CD4-positive, alpha-beta T cell (primary cell): Measurements from ENCODE around the gene DIPK1B. TPM values are rescaled to one million over a fixed set of nuclear protein-coding genes. Genes with fewer than 3 reads are reported as not detected.

Experiments used
- ATAC-seq: fragments of 200-7000 bp; cut with Tn5 transposase; one replicate; pipeline ENCODE4 v1.10.0; 2022; ENCODE audit warnings: mild to moderate bottlenecking; ENCODE audit not compliant: poor library complexity
- CTCF ChIA-PET: fragments of 350-600 bp; sonication (Branson Sonifier 250); formaldehyde crosslinking; loops from one replicate; lab custom pipeline; 2021; ENCODE audit warnings: antibody characterized with exemption, inconsistent platforms; lab: Charles Lee
- POLR2A ChIA-PET: fragments of 350-600 bp; sonication (Branson Sonifier 250); formaldehyde crosslinking; loops from one replicate; lab custom pipeline; 2021; ENCODE audit warnings: antibody characterized with exemption, inconsistent platforms; lab: Charles Lee
- DNase-seq, 14 experiments: peaks; one replicate each; pipeline ENCODE4 v3.0.0-alpha.2; 2013 to 2020; ENCODE audit warnings: mixed read lengths in 2 of 14
- H3K27ac ChIP-seq, 2 donors: one replicate each; pipeline versions ENCODE4 v1.5.1 to v1.7.0; 2013; ENCODE audit warnings: low read length in 2 of 2, low read depth in 1 of 2, mild to moderate bottlenecking in 1 of 2
- H3K27me3 ChIP-seq, 2 experiments: 1 replicate in 1 of 2; 2 replicates in 1 of 2; pipeline versions ENCODE4 v1.6.1 to v1.7.0; 2013; ENCODE audit warnings: low read length in 2 of 2, control low read depth in 1 of 2, mild to moderate bottlenecking in 1 of 2, moderate library complexity in 1 of 2; ENCODE audit not compliant: insufficient read depth in 2 of 2, control insufficient read depth in 1 of 2
- H3K36me3 ChIP-seq: one replicate; pipeline ENCODE4 v1.6.1; 2013; ENCODE audit warnings: low read length, control low read depth; ENCODE audit not compliant: insufficient read depth
- H3K4me1 ChIP-seq: one replicate; pipeline ENCODE4 v1.6.1; 2013; ENCODE audit warnings: low read length, control low read depth; ENCODE audit not compliant: insufficient read depth
- H3K4me3 ChIP-seq: one replicate; pipeline ENCODE4 v1.5.1; 2013; ENCODE audit warnings: mild to moderate bottlenecking, low read length, moderate library complexity
- H3K9me3 ChIP-seq, 2 experiments: 1 replicate in 1 of 2; 2 replicates in 1 of 2; pipeline versions ENCODE4 v1.6.1 to v1.7.0; 2013; ENCODE audit warnings: low read length in 2 of 2, mild to moderate bottlenecking in 2 of 2, control low read depth in 1 of 2, moderate library complexity in 1 of 2; ENCODE audit not compliant: control insufficient read depth in 1 of 2, insufficient read depth in 1 of 2
- H3K27ac Mint-ChIP-seq: one replicate; pipeline ENCODE4 v1.8.0; 2020; ENCODE audit warnings: mixed read lengths
- H3K27me3 Mint-ChIP-seq: one replicate; pipeline ENCODE4 v1.8.0; 2021; ENCODE audit warnings: mixed read lengths
- H3K36me3 Mint-ChIP-seq: one replicate; pipeline ENCODE4 v1.8.0; 2021; ENCODE audit warnings: low read depth, mixed read lengths
- H3K4me1 Mint-ChIP-seq: one replicate; pipeline ENCODE4 v1.8.0; 2021; ENCODE audit warnings: low read depth, mixed read lengths
- H3K4me3 Mint-ChIP-seq: one replicate; pipeline ENCODE4 v1.8.0; 2020; ENCODE audit warnings: mild to moderate bottlenecking, mixed read lengths
- H3K9me3 Mint-ChIP-seq: one replicate; pipeline ENCODE4 v1.8.0; 2020; ENCODE audit warnings: mixed read lengths
- intact Hi-C, 2 experiments: fragments of 100-400 bp; cut with DNase I in 1 of 2; cut with micrococcal nuclease in 1 of 2; formaldehyde crosslinking; loops; one replicate each; pipeline versions ENCODE4 v1.15.1 to v1.9.0; 2023 to 2025; cut with DNase I, micrococcal nuclease
- total RNA-seq, 174 experiments: library from RNA in 2 of 174; stranded (reverse) in 2 of 174; gene quantifications; one replicate each; pipeline ENCODE4 v1.2.3 and lab custom pipeline; 2021 to 2026
- TF ChIP-seq, protein P1 (sequence below): fragments of 200-600 bp; IDR thresholded peaks from one replicate; pipeline ENCODE4 v1.8.0; 2022; ENCODE audit warnings: antibody characterized with exemption, mild to moderate bottlenecking

Gene DIPK1B
- total RNA-seq, 2 experiments from 2014 or later: 0.11 TPM; not detected in 1

DNA sequence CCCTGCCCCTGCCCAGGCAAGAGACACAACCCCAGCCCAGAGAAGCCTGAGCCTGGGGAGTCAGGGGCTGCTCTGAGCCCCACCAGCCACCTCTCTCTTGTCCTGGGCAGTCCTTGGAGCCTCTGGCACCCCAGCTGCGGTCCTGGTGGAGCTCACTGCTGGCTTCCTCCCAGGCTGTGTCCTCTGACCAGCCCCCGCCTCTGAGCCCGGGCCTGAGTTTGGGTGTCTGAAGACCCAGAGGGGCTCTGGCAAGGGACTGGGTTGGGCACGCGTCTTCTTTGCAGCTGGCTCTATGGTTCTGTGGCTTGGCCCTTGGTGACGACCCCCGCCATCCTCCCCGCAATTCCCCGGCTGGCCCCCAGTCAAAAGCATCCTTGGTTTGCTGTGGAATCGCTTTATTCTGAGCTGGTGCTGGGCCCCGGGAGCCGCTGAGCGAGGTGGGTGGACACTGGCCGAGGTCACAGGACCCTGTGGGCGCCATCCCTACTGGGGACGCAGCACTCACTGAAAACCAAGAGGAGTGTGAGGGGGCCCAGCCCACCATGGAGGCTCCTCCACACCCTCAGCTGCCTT is 31.4 kb downstream of the DIPK1B start:
- TF ChIP-seq, protein P1, sequence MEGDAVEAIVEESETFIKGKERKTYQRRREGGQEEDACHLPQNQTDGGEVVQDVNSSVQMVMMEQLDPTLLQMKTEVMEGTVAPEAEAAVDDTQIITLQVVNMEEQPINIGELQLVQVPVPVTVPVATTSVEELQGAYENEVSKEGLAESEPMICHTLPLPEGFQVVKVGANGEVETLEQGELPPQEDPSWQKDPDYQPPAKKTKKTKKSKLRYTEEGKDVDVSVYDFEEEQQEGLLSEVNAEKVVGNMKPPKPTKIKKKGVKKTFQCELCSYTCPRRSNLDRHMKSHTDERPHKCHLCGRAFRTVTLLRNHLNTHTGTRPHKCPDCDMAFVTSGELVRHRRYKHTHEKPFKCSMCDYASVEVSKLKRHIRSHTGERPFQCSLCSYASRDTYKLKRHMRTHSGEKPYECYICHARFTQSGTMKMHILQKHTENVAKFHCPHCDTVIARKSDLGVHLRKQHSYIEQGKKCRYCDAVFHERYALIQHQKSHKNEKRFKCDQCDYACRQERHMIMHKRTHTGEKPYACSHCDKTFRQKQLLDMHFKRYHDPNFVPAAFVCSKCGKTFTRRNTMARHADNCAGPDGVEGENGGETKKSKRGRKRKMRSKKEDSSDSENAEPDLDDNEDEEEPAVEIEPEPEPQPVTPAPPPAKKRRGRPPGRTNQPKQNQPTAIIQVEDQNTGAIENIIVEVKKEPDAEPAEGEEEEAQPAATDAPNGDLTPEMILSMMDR: no peak
- H3K9me3 ChIP-seq: peaks cover 0 to 29% of the 10 kb centered on the region in 2 experiments
- no peak for DNase-seq
- H3K27ac ChIP-seq: no peak overlapping the region
- peaks cover 19% of the 10 kb centered on the region for H3K4me1 ChIP-seq
- peaks cover 9 to 14% of the 10 kb centered on the region in 2 experiments for H3K27me3 ChIP-seq
- CTCF ChIA-PET: no interaction called here
- H3K9me3 Mint-ChIP-seq: no peaks in the 10 kb centered on the region
- no peak for ATAC-seq
- no peaks in the 10 kb centered on the region for H3K4me1 Mint-ChIP-seq
- H3K36me3 ChIP-seq: no peaks in the 10 kb centered on the region
- H3K27me3 Mint-ChIP-seq: peaks cover 4% of the 10 kb centered on the region
- no peak overlapping the region for H3K27ac Mint-ChIP-seq
- POLR2A ChIA-PET: no interaction called here
- H3K36me3 Mint-ChIP-seq: no peaks in the 10 kb centered on the region
- intact Hi-C loops: no loop called here
- H3K4me3 Mint-ChIP-seq: no peak overlapping the region
- H3K4me3 ChIP-seq: no peak overlapping the region

DNA sequence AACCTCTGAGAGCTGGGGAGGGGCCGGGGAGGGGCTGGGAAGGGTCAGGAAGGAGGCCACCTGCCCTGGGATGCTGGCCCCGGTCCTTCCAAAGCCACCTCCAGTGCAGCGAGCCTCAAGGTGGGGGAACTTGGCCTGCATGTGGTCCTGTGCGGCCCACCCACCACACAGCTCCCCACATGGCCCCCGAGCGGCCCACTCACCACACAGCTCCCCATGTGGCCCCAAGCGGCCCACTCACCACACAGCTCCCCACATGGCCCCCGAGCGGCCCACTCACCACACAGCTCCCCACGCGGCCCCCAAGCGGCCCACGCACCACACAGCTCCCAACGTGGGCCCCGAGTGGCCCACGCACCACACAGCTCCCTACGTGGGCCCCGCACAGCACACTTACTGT is 32.4 kb downstream of the DIPK1B start:
- H3K27me3 ChIP-seq: peaks cover 12 to 14% of the 10 kb centered on the region in 2 experiments
- intact Hi-C loops: no loop called here
- TF ChIP-seq, protein P1: no peak
- ATAC-seq (no peak), DNase-seq (no peak)
- CTCF ChIA-PET: no interaction called here
- POLR2A ChIA-PET: no interaction called here
- Mint-ChIP-seq H3K36me3 (no peaks in the 10 kb centered on the region), H3K4me1 (no peaks in the 10 kb centered on the region), H3K4me3 (no peak overlapping the region), H3K9me3 (no peaks in the 10 kb centered on the region), H3K27me3 (peaks cover 4% of the 10 kb centered on the region), H3K27ac (no peak overlapping the region)
- H3K4me3 ChIP-seq: no peak overlapping the region
- H3K9me3 ChIP-seq: peaks cover 0 to 29% of the 10 kb centered on the region in 2 experiments
- H3K27ac ChIP-seq: no peak overlapping the region
- H3K4me1 ChIP-seq: peaks cover 19% of the 10 kb centered on the region
- no peaks in the 10 kb centered on the region for H3K36me3 ChIP-seq

DNA sequence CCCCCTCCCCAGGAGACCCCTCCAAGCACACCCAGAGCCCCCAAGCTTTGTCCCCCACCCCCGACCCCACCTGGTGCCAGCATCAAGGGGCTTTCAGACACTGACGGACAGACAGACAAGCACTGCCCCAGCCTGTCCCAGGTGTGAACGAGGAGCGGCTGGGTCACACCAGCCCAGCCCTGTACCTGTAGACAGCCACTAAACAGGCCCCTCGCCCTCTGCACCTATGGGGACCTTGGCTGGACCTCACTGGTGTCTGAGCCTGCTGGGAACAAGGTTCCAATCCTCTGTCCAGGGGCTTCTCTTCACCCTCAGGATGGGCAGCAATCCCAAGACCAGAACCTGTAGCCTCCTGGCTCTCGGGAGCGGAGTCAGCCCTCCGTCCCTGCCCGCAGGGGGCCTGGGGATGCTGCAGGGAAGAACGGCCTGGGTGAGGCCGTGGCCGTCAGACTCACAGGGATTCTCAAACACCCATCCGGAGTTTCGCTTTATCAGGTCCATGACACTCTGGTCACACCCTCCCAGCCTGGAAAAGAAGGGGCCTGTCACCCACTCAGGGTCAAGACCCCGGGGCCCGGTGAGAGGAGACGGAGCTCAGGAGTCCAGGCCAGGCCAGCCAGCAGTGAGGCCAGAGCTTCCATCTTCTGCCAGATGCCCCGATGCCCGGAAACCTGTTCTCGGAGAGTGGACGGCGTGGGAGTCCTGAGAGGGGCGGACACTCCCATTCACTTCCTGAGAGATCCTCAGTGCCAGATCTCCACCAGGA is 33.2 kb downstream of the DIPK1B start:
- peaks cover 4% of the 10 kb centered on the region for H3K27me3 Mint-ChIP-seq
- CTCF ChIA-PET: no interaction called here

More for the DNA sequence above, 33.2 kb downstream of the DIPK1B start:
- no peak overlapping the region for H3K27ac ChIP-seq
- H3K4me1 ChIP-seq: peaks cover 19% of the 10 kb centered on the region
- Mint-ChIP-seq H3K4me3 (no peak overlapping the region), H3K27ac (no peak overlapping the region), H3K4me1 (no peaks in the 10 kb centered on the region), H3K36me3 (no peaks in the 10 kb centered on the region), H3K9me3 (no peaks in the 10 kb centered on the region)
- ATAC-seq (no peak), DNase-seq (no peak)
- POLR2A ChIA-PET: no interaction called here
- H3K9me3 ChIP-seq: peaks cover 0 to 29% of the 10 kb centered on the region in 2 experiments
- no peak overlapping the region for H3K4me3 ChIP-seq
- H3K27me3 ChIP-seq: peaks cover 12 to 14% of the 10 kb centered on the region in 2 experiments
- TF ChIP-seq, protein P1: no peak
- no peaks in the 10 kb centered on the region for H3K36me3 ChIP-seq
- intact Hi-C loops: no loop called here
